Thoracic aorta (tissue), 2 donors: Measurements from ENCODE around the gene MYLK. TPM values are rescaled to one million over a fixed set of nuclear protein-coding genes. Genes with fewer than 3 reads are reported as not detected.

ENCODE experiments used
- ATAC-seq: fragments of 150-250 bp; one replicate; pipeline ENCODE4 v1.8.0; 2017; ENCODE audit warnings: low read depth; ENCODE audit not compliant: insufficient number of reproducible peaks, low FRiP score
- DNase-seq: peaks from one replicate; pipeline ENCODE4 v3.0.0-alpha.2; 2020; ENCODE audit warnings: low spot score
- H3K27ac ChIP-seq, 2 donors: fragments of 200-600 bp; sonication (generic); 1 replicate in 1 of 2; 2 replicates in 1 of 2; pipeline ENCODE4 v1.5.1; 2016; ENCODE audit warnings: mild to moderate bottlenecking in 2 of 2, moderate library complexity in 2 of 2
- H3K27me3 ChIP-seq: fragments of 200-600 bp; sonication (generic); replicated peaks from 2 replicates; pipeline ENCODE4 v1.6.0; 2016; ENCODE audit warnings: mild to moderate bottlenecking; ENCODE audit not compliant: insufficient read depth
- H3K36me3 ChIP-seq: fragments of 200-600 bp; sonication (generic); one replicate; pipeline ENCODE4 v1.5.1; 2016
- H3K4me1 ChIP-seq, 2 donors: fragments of 200-600 bp; sonication (generic); 1 replicate in 1 of 2; 2 replicates in 1 of 2; pipeline versions ENCODE4 v1.5.1 to v1.6.0; 2016; ENCODE audit warnings: low read depth in 2 of 2, mild to moderate bottlenecking in 1 of 2; ENCODE audit not compliant: control insufficient read depth in 1 of 2
- H3K4me3 ChIP-seq: fragments of 200-600 bp; sonication (generic); 2 replicates; pipeline ENCODE4 v1.5.1; 2016; ENCODE audit warnings: mild to moderate bottlenecking
- H3K9me3 ChIP-seq: fragments of 200-600 bp; sonication (generic); 2 replicates; pipeline ENCODE4 v1.5.1; 2016
- total RNA-seq, 2 donors: library from RNA; depleted of rRNA; stranded (reverse); fragments of >200 nt; gene quantifications; one replicate each; pipeline versions ENCODE4 v1.1.0 to v1.2.3, GENCODE V29; 2016
- TF ChIP-seq, protein P1 (sequence below): fragments of 200-600 bp; sonication (generic); IDR thresholded peaks from one replicate; pipeline ENCODE4 v1.5.1; 2019; ENCODE audit warnings: antibody characterized with exemption

MYLK gene
- total RNA-seq, 2 donors from 2014 or later: 483 to 563 TPM

DNA sequence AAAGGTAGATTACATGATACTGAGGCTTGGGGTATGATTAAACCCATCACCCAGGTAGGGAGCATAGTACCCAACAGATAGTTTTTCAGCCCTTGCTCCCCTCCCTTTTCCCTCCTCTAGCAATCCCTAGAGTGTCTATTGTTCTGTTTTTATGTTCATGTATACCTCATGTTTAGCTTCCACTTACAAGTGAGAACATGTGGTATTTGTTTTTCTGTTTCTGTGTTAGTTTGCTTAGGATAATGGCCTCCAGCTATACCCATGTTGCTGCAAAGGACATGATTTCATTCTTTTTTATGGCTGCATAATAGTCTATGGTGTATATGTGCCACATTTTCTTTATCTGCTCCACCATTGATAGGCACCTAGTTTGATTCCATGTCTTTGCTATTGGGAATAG, 82.7 kb downstream of the MYLK start:
- ATAC-seq (no peak), DNase-seq (no peak)
- Histone ChIP-seq H3K4me1 (peaks cover 7 to 25% of the 10 kb centered on the region in 2 donors), H3K4me3 (no peak overlapping the region), H3K27ac (peak overlapping the region in 1 of 2 donors; percentile 77), H3K9me3 (no peaks in the 10 kb centered on the region), H3K27me3 (no peaks in the 10 kb centered on the region), H3K36me3 (peaks cover 5% of the 10 kb centered on the region)
- TF ChIP-seq, protein P1, sequence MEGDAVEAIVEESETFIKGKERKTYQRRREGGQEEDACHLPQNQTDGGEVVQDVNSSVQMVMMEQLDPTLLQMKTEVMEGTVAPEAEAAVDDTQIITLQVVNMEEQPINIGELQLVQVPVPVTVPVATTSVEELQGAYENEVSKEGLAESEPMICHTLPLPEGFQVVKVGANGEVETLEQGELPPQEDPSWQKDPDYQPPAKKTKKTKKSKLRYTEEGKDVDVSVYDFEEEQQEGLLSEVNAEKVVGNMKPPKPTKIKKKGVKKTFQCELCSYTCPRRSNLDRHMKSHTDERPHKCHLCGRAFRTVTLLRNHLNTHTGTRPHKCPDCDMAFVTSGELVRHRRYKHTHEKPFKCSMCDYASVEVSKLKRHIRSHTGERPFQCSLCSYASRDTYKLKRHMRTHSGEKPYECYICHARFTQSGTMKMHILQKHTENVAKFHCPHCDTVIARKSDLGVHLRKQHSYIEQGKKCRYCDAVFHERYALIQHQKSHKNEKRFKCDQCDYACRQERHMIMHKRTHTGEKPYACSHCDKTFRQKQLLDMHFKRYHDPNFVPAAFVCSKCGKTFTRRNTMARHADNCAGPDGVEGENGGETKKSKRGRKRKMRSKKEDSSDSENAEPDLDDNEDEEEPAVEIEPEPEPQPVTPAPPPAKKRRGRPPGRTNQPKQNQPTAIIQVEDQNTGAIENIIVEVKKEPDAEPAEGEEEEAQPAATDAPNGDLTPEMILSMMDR: no peak

DNA sequence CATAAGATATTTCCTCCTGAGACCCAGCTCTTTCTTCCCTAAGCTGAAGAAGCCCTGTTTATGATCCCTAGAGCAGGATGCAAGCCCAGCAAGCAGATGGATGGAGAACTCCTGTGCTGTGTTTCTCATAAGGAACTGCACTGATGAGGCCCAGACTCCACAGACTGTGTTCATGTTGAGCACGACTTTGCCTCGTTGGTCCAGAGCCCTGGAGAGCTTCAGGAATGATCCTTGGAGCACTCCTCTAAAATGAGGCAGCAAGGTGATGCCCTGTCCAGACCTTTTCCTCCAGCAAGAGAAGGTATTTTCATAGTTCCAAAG, 83.8 kb downstream of the MYLK start:
- no peaks in the 10 kb centered on the region for H3K9me3 ChIP-seq
- peak overlapping the region; percentile 48 for H3K4me3 ChIP-seq
- peaks cover 7 to 30% of the 10 kb centered on the region in 2 donors for H3K4me1 ChIP-seq
- no peak for DNase-seq
- no peak for ATAC-seq
- TF ChIP-seq, protein P1: no peak
- H3K27ac ChIP-seq: peak overlapping the region; percentile 74 to 77
- no peaks in the 10 kb centered on the region for H3K27me3 ChIP-seq
- peaks cover 5% of the 10 kb centered on the region for H3K36me3 ChIP-seq

DNA sequence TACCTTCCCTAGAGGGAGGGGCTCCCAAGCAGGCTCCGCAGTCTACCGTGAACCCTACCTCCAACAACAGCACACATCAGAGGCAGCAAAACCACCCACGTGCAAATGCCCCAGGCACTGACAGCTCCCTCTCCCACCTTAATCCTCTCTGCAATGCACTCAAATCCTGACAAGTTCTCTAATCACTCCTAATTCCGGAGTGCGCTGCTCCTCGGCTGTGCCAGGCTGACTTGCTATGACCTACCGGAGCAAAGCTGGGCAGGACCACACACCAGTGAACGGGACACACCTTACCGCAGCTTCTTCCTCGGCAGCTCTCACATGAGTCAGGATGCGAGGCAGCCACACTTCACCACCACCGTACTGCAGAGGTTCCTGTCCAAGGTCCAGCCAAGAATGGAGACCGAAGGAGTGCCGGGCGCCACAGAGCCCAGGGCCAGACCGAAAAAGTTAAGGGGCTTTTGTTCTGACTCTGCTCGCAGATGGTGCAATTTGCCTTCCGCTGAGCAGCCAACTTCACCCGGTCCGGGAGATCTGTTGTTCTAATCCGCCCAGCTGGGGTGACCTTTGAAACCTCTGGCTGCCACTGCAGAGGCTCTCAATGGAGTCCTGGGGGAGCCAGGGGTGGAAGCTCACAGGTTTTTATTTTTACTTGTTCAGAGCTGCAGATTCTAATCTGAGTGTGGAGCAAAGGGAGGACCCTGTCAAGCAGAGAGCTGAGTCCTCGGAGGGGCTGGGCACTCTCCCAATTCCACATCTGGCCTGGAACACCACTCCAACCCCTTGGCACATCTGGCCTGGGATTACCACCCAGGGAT, 84.4 kb downstream of the MYLK start:
- DNase-seq: no peak
- Histone ChIP-seq H3K27ac (peak overlapping the region; percentile 74 to 77), H3K27me3 (no peaks in the 10 kb centered on the region), H3K4me1 (peaks cover 7 to 36% of the 10 kb centered on the region in 2 donors), H3K36me3 (peaks cover 5% of the 10 kb centered on the region), H3K4me3 (peak overlapping the region; percentile 48), H3K9me3 (no peaks in the 10 kb centered on the region)
- TF ChIP-seq, protein P1: no peak
- ATAC-seq: no peak

DNA sequence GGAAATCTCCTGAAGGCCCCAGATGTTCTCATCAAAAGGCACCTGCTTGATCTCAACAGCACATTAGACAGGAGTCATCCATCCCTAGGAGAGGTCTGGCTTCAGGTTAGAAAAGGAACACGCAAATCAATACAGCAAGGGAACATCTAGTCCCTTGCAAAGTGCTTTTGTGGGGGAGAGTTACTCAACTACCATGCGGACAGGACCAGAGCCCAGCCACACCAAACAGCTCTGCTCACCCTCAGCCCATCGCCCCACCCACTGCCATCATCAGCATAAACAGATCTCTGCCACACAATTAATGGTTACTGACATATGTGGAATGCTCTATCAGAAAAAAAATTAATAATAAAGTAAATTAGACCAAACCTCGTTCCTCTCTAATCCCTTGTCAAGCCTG, 85.6 kb downstream of the MYLK start:
- ATAC-seq (no peak), DNase-seq (no peak)
- H3K27me3 ChIP-seq: no peaks in the 10 kb centered on the region
- peaks cover 5% of the 10 kb centered on the region for H3K36me3 ChIP-seq
- TF ChIP-seq, protein P1: no peak
- H3K4me3 ChIP-seq: no peak overlapping the region
- H3K27ac ChIP-seq: peak overlapping the region; percentile 10 to 45
- H3K4me1 ChIP-seq: peaks cover 7 to 34% of the 10 kb centered on the region in 2 donors
- no peaks in the 10 kb centered on the region for H3K9me3 ChIP-seq

DNA sequence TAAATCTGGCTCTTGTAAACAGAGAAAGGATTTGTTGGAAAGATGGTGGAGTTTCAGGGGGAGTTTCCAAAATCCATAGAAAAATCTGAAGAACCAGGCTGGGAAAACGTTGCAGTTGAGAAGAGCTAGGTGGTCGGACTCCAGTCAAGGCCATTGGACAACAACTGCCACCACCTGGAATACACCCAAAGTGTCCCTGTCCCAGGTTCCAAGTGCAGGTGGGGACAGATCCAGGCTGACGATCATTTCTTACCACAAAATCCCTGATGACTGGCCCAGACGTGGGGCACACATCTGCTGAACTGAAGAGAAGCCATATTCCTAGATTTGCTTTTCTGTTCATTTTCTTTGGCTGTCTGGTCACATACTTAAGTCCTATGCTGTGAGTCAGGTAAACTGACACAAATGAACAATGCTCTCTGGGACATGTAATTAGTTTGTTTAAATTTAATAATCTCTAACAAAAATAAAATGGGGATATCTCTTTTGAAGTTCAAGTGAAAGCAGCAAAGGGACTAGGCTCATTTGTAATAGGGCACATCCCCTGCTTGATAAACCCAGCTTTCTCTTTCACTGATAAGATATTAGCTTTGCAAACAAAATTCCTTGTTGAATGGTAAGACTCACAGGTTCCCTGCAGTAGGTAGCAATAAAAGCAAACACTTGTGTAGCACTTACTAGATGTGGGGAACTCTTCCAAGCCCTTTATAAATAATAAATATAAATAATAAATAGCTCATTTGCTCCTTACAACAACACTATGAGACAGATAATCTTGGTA, 88.5 kb downstream of the MYLK start:
- peaks cover 4% of the 10 kb centered on the region for H3K36me3 ChIP-seq
- TF ChIP-seq, protein P1: no peak
- no peaks in the 10 kb centered on the region for H3K9me3 ChIP-seq
- peak overlapping the region; percentile 19 to 37 for H3K27ac ChIP-seq
- H3K4me3 ChIP-seq: no peak overlapping the region
- H3K4me1 ChIP-seq: peaks cover 13 to 51% of the 10 kb centered on the region in 2 donors
- H3K27me3 ChIP-seq: no peaks in the 10 kb centered on the region
- ATAC-seq: no peak
- no peak for DNase-seq
